IMR-90 (cell line): ENCODE data around the gene CCNE1. TPM values are rescaled to one million over a fixed set of nuclear protein-coding genes. Genes with fewer than 3 reads are reported as not detected.
A peak's percentile ranks its signal among the peaks of the same experiment; 100 is the strongest.

Experiments used
- ATAC-seq: fragments of 200-7000 bp; cut with Tn5 transposase; 2 replicates; pipeline ENCODE4 v1.9.1; 2020; ENCODE audit warnings: low read depth, mild to moderate bottlenecking, moderate library complexity
- BruUV-seq: library from RNA; stranded (reverse); fragments of 400-500 nt; replicated peaks from 2 replicates; lab custom pipeline; 2021; lab: Mats Ljungman, UMichigan
- CTCF ChIA-PET: fragments of 300-600 bp; formaldehyde crosslinking; extraction: SDS; loops from one replicate; lab custom pipeline; 2021; ENCODE audit warnings: antibody characterized with exemption; lab: Yijun Ruan, JAX
- POLR2A ChIA-PET: fragments of 300-600 bp; sonication (Branson Sonifier 250); formaldehyde crosslinking; loops from one replicate; lab custom pipeline; 2022; ENCODE audit warnings: antibody characterized with exemption; ENCODE audit not compliant: unreplicated experiment; lab: Charles Lee
- DNase-seq: peaks from one replicate; pipeline ENCODE4 v3.0.0; 2013
- H2AFZ ChIP-seq: replicated peaks from 2 replicates; pipeline ENCODE3; 2013; ENCODE audit warnings: low read length, mild to moderate bottlenecking; ENCODE audit not compliant: poor library complexity
- H2AK5ac ChIP-seq: 2 replicates; pipeline ENCODE4 v1.6.1; 2013; ENCODE audit warnings: low read depth, low read length, inconsistent platforms
- H2AK9ac ChIP-seq: replicated peaks from 2 replicates; pipeline ENCODE3; 2013; ENCODE audit warnings: mild to moderate bottlenecking, low read depth, low read length, moderate library complexity; ENCODE audit not compliant: poor library complexity
- H2BK120ac ChIP-seq: 2 replicates; pipeline ENCODE4 v1.6.1; 2013; ENCODE audit warnings: low read depth, low read length, inconsistent platforms
- H2BK15ac ChIP-seq: 3 replicates; pipeline ENCODE4 v1.6.1; 2013; ENCODE audit warnings: low read depth, low read length, inconsistent platforms
- H2BK20ac ChIP-seq: 2 replicates; pipeline ENCODE4 v1.6.1; 2013; ENCODE audit warnings: low read depth, mild to moderate bottlenecking, inconsistent platforms, low read length, moderate library complexity
- H2BK5ac ChIP-seq: 2 replicates; pipeline ENCODE4 v1.6.1; 2013; ENCODE audit warnings: mild to moderate bottlenecking, low read depth, low read length, inconsistent platforms; ENCODE audit not compliant: poor library complexity, severe bottlenecking
- H3K14ac ChIP-seq: replicated peaks from 2 replicates; pipeline ENCODE4 v1.6.1; 2013; ENCODE audit warnings: low read depth, low read length, inconsistent platforms
- H3K18ac ChIP-seq: 2 replicates; pipeline ENCODE4 v1.6.1; 2013; ENCODE audit warnings: low read depth, low read length, control low read depth
- H3K23ac ChIP-seq: 2 replicates; pipeline ENCODE4 v1.6.1; 2013; ENCODE audit warnings: low read depth, low read length, inconsistent platforms
- H3K27ac ChIP-seq: 2 replicates; pipeline ENCODE4 v1.5.1; 2013; ENCODE audit warnings: mild to moderate bottlenecking, control low read depth, low read length; ENCODE audit not compliant: insufficient read depth
- H3K27me3 ChIP-seq: 2 replicates; pipeline ENCODE4 v1.6.1; 2013; ENCODE audit warnings: low read length; ENCODE audit not compliant: control insufficient read depth, insufficient read depth
- H3K36me3 ChIP-seq: 2 replicates; pipeline ENCODE4 v1.6.1; 2013; ENCODE audit warnings: low read length, mixed read lengths; ENCODE audit not compliant: control insufficient read depth, insufficient read depth
- H3K4ac ChIP-seq: 2 replicates; pipeline ENCODE4 v1.6.1; 2013; ENCODE audit warnings: low read depth, low read length, inconsistent platforms
- H3K4me1 ChIP-seq: 2 replicates; pipeline ENCODE4 v1.6.1; 2013; ENCODE audit warnings: low read length, mixed read lengths; ENCODE audit not compliant: control insufficient read depth, insufficient read depth
- H3K4me2 ChIP-seq: 2 replicates; pipeline ENCODE4 v1.6.1; 2013; ENCODE audit warnings: low read depth, mild to moderate bottlenecking, control low read depth, low read length, moderate library complexity
- H3K4me3 ChIP-seq: 2 replicates; pipeline ENCODE4 v1.5.1; 2013; ENCODE audit warnings: low read depth, mild to moderate bottlenecking, control low read depth, low read length, moderate library complexity; ENCODE audit not compliant: insufficient read depth
- H3K56ac ChIP-seq: 2 replicates; pipeline ENCODE4 v1.6.1; 2013; ENCODE audit warnings: low read length, inconsistent platforms; ENCODE audit not compliant: insufficient read depth; ENCODE audit errors: extremely low read depth
- H3K79me1 ChIP-seq, 2 experiments: 2 replicates each; pipeline ENCODE4 v1.6.1; 2013; ENCODE audit warnings: low read length in 2 of 2, inconsistent platforms in 1 of 2, low read depth in 1 of 2
- H3K9ac ChIP-seq: 2 replicates; pipeline ENCODE4 v1.6.1; 2013; ENCODE audit warnings: low read depth, low read length, control low read depth
- H3K9me1 ChIP-seq: 2 replicates; pipeline ENCODE4 v1.6.1; 2013; ENCODE audit warnings: low read length, inconsistent platforms; ENCODE audit not compliant: insufficient read depth
- H3K9me3 ChIP-seq: 2 replicates; pipeline ENCODE4 v1.6.1; 2013; ENCODE audit warnings: low read length; ENCODE audit not compliant: control insufficient read depth, insufficient read depth
- H4K20me1 ChIP-seq: 2 replicates; pipeline ENCODE4 v1.6.1; 2013; ENCODE audit warnings: low read length, inconsistent platforms; ENCODE audit not compliant: insufficient read depth
- H4K5ac ChIP-seq: 2 replicates; pipeline ENCODE4 v1.6.1; 2013; ENCODE audit warnings: mild to moderate bottlenecking, low read depth, low read length, control low read depth
- H4K8ac ChIP-seq, 2 experiments: 2 replicates each; pipeline ENCODE4 v1.6.1; 2013; ENCODE audit warnings: low read depth in 2 of 2, low read length in 2 of 2, control low read depth in 1 of 2, inconsistent platforms in 1 of 2
- H4K91ac ChIP-seq: 2 replicates; pipeline ENCODE4 v1.6.1; 2013; ENCODE audit warnings: low read depth, low read length, inconsistent platforms; ENCODE audit not compliant: insufficient read depth
- CHD1 ChIP-seq: IDR thresholded peaks from 2 replicates; pipeline ENCODE4 v1.6.1; 2012; ENCODE audit warnings: low read depth, low read length, improper control_type of control experiment
- MAFK ChIP-seq: IDR thresholded peaks from 2 replicates; pipeline ENCODE4 v1.6.1; 2012; ENCODE audit warnings: low read depth, low read length, improper control_type of control experiment
- NFE2L2 ChIP-seq: fragments of 150-350 bp; IDR thresholded peaks from 2 replicates; pipeline ENCODE4 v1.6.1; 2016; ENCODE audit warnings: low read depth, mild to moderate bottlenecking, low read length
- POLR2A ChIP-seq: IDR thresholded peaks from 2 replicates; pipeline ENCODE4 v1.6.1; 2012; ENCODE audit warnings: mild to moderate bottlenecking, low read depth, low read length
- RAD21 ChIP-seq: IDR thresholded peaks from 2 replicates; pipeline ENCODE4 v1.6.1; 2012; ENCODE audit warnings: low read length, improper control_type of control experiment
- RCOR1 ChIP-seq: IDR thresholded peaks from 2 replicates; pipeline ENCODE4 v1.6.1; 2012; ENCODE audit warnings: mild to moderate bottlenecking, low read length, improper control_type of control experiment; ENCODE audit not compliant: insufficient replicate concordance
- RFX5 ChIP-seq: IDR thresholded peaks from 2 replicates; pipeline ENCODE4 v1.8.0; 2012; ENCODE audit warnings: low read depth, mild to moderate bottlenecking, low read length, moderate library complexity
- WGBS, 2 experiments: methylation state at CpG; one replicate each; pipeline versions ENCODE4 v1.1.5 to v1.1.7; 2013; ENCODE audit warnings: missing lambda C conversion rate in 2 of 2; ENCODE audit not compliant: insufficient read length in 1 of 2; ENCODE audit errors: extremely low coverage in 2 of 2; 5-methylcytosine and 5-hydroxymethylcytosine counted together
- dilution Hi-C: fragments of 300-500 bp; cut with HindIII; formaldehyde crosslinking; loops from one replicate; pipeline ENCODE4 v1.14.3; 2018; ENCODE audit warnings: low sequenced_read_pairs; ENCODE audit not compliant: unreplicated experiment
- in situ Hi-C: fragments of 300-500 bp; cut with MboI; formaldehyde crosslinking; loops from 3 replicates; pipeline ENCODE4 v1.14.3; 2019; ENCODE audit warnings: low sequenced_read_pairs, inconsistent platforms, mixed read lengths
- intact Hi-C: fragments of 100-400 bp; cut with micrococcal nuclease; formaldehyde crosslinking; loops from 2 replicates; pipeline ENCODE4 v1.10.0; 2022
- polyA plus RNA-seq, 3 experiments: library from polyadenylated mRNA; depleted of rRNA; stranded (reverse); fragments of >200 nt; gene quantifications; 2 replicates each; pipeline ENCODE4 v1.2.3, GENCODE V29; 2012; ENCODE audit warnings: low replicate concordance in 1 of 3
- total RNA-seq: library from RNA; depleted of rRNA; stranded (reverse); fragments of >200 nt; gene quantifications from 2 replicates; pipeline ENCODE4 v1.2.3, GENCODE V29; 2012
- TF ChIP-seq, protein P1 (sequence below): fragments of 150-350 bp; IDR thresholded peaks from 2 replicates; pipeline ENCODE4 v1.6.1; 2016; ENCODE audit warnings: low read depth, mild to moderate bottlenecking, low read length, moderate library complexity, borderline replicate concordance
- TF ChIP-seq, protein P2 (sequence below): conservative IDR thresholded peaks from 2 replicates; pipeline ENCODE4 v1.5.1; 2012; ENCODE audit warnings: mild to moderate bottlenecking, low read depth, low read length, improper control_type of control experiment
- TF ChIP-seq, protein P3 (sequence below): fragments of 150-350 bp; IDR thresholded peaks from 2 replicates; pipeline ENCODE4 v1.6.1; 2017; ENCODE audit warnings: mild to moderate bottlenecking, antibody characterized with exemption, low read length, low read depth

Gene CCNE1
- total and polyA plus RNA-seq, 2 of the 4 experiments (the other 2 are of a cell fraction), result 6.8 to 7.0 TPM

DNA sequence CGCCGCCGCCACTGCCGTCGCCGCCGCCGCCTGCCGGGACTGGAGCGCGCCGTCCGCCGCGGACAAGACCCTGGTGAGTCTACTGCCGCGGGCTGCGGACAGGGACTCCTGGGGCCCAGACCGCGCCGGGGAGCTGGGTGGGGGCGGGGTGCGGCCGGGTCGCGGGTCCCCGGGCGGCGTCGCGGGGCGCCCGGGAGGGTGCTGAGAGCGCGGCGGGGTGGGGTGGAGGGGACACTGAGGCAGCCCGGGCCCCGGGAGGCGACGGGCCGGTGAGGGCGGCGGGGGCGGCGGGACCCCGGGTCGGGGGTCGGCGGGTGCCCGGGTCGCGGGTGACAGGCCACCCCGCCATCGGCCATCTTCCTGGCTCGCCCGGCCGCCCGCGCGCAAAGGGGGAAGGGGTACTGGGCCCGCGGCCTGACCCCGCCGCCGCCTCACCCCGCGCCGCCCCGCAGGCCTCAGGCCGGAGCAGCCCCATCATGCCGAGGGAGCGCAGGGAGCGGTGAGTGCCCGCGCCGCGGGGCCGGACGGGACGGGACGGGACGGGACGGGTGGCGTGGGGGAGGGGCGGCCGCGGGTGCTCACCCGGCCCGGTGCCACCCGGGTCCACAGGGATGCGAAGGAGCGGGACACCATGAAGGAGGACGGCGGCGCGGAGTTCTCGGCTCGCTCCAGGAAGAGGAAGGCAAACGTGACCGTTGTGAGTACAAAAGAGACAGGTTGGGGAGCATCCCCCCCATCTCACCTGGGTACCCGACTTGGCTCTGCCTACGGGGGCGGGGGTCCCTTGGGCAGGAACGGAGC is 489 bp downstream of the CCNE1 start (continued):
- TF ChIP-seq, protein P1, sequence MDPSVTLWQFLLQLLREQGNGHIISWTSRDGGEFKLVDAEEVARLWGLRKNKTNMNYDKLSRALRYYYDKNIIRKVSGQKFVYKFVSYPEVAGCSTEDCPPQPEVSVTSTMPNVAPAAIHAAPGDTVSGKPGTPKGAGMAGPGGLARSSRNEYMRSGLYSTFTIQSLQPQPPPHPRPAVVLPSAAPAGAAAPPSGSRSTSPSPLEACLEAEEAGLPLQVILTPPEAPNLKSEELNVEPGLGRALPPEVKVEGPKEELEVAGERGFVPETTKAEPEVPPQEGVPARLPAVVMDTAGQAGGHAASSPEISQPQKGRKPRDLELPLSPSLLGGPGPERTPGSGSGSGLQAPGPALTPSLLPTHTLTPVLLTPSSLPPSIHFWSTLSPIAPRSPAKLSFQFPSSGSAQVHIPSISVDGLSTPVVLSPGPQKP, result no peak

DNA sequence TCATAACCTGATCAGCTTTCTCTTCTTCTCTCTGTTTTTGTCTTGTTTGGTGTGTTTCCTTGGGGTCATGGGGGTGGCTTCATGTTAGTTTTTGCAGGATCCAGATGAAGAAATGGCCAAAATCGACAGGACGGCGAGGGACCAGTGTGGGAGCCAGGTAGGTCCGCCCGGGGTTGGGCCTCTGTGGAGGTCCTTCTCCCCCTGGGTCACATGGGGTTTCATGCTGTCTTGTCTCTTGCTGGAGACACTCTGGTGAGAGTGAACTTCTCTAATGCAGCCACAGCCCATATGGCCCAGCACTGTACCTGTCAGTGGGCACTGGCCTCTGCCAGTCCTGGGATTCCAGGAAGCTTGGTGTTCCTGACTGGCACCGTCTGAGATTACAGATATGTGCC is 1.1 kb downstream of the CCNE1 start:
- Histone ChIP-seq H3K27ac (no peak overlapping the region), H3K14ac (no peak overlapping the region), H2AK5ac (no peak overlapping the region), H3K9ac (peak overlapping the region; percentile 41; the same call in 1 of the 2 replicates), H4K20me1 (no peaks in the 10 kb centered on the region), H3K4me2 (peak overlapping the region; percentile 85), H3K18ac (no peak overlapping the region), H2BK15ac (no peak overlapping the region), H3K27me3 (no peaks in the 10 kb centered on the region), H2BK5ac (no peak overlapping the region), H3K4me3 (peak overlapping the region; percentile 77), H4K5ac (no peak overlapping the region), H2BK20ac (no peak overlapping the region), H3K4me1 (no peaks in the 10 kb centered on the region), H3K36me3 (no peaks in the 10 kb centered on the region), H4K8ac (no peak overlapping the region; a peak in 1 of 4 replicates), H2AFZ (peak overlapping the region; percentile 90), H2AK9ac (peak overlapping the region; percentile 5), H3K9me3 (no peaks in the 10 kb centered on the region), H3K79me1 (no peaks in the 10 kb centered on the region), H3K23ac (no peak overlapping the region), H3K56ac (no peak overlapping the region), H2BK120ac (no peak overlapping the region), H3K9me1 (no peaks in the 10 kb centered on the region; the same call in 1 of the 2 replicates), H3K4ac (no peak overlapping the region), H4K91ac (no peak overlapping the region)
- ChIA-PET POLR2A (interaction anchor here (0.6 kb wide), 1 partner anchor 237 kb away, joined by 3 read pairs; no protein-coding TSS in a partner anchor), CTCF (no interaction called here)
- DNase-seq (no peak), ATAC-seq (no peak)
- dilution Hi-C loops, result no loop called here
- WGBS, 2 experiments, result 80% methylated on average over 3 of the region's 6 CpGs; no CpG with 5 or more reads in 1 of the 2 experiments
- TF ChIP-seq, protein P2, sequence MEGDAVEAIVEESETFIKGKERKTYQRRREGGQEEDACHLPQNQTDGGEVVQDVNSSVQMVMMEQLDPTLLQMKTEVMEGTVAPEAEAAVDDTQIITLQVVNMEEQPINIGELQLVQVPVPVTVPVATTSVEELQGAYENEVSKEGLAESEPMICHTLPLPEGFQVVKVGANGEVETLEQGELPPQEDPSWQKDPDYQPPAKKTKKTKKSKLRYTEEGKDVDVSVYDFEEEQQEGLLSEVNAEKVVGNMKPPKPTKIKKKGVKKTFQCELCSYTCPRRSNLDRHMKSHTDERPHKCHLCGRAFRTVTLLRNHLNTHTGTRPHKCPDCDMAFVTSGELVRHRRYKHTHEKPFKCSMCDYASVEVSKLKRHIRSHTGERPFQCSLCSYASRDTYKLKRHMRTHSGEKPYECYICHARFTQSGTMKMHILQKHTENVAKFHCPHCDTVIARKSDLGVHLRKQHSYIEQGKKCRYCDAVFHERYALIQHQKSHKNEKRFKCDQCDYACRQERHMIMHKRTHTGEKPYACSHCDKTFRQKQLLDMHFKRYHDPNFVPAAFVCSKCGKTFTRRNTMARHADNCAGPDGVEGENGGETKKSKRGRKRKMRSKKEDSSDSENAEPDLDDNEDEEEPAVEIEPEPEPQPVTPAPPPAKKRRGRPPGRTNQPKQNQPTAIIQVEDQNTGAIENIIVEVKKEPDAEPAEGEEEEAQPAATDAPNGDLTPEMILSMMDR, result no peak
- TF ChIP-seq NFE2L2, result no peak
- TF ChIP-seq RAD21, result no peak
- no peak for TF ChIP-seq RFX5
- TF ChIP-seq CHD1, result no peak
- TF ChIP-seq, protein P3, sequence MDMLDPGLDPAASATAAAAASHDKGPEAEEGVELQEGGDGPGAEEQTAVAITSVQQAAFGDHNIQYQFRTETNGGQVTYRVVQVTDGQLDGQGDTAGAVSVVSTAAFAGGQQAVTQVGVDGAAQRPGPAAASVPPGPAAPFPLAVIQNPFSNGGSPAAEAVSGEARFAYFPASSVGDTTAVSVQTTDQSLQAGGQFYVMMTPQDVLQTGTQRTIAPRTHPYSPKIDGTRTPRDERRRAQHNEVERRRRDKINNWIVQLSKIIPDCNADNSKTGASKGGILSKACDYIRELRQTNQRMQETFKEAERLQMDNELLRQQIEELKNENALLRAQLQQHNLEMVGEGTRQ, result no peak
- TF ChIP-seq RCOR1, result no peak
- TF ChIP-seq MAFK, result no peak
- no peak for TF ChIP-seq POLR2A
- in situ Hi-C loops, result loop anchor here (5.0 kb wide), 1 partner anchor 34 kb away; no protein-coding TSS in a partner anchor
- no TSS peak for BruUV-seq
- intact Hi-C loops, result no loop called here
